Inflammatory macrophage treated with lipopolysaccharide for 1 hour (primary cell): Measurements from ENCODE around the gene ZNF644.
A peak's percentile ranks its signal among the peaks of the same experiment; 100 is the strongest.
"Not testable (repeated sequence)": the region's sequence is repeated elsewhere in the genome, so short reads cannot be mapped to it uniquely, and the experiment has no call there.

Experiments used
- DNase-seq, 2 donors: peaks; one replicate each; pipeline ENCODE4 v3.0.0-alpha.2; 2020 to 2022

ZNF644 gene

GRCh38 chr1:90977522-90977921 lies 44.3 kb downstream of the ZNF644 start:
- no peak for DNase-seq

GRCh38 chr1:90973897-90974798 lies 47.7 kb downstream of the ZNF644 start:
- DNase-seq = no peak

DNA sequence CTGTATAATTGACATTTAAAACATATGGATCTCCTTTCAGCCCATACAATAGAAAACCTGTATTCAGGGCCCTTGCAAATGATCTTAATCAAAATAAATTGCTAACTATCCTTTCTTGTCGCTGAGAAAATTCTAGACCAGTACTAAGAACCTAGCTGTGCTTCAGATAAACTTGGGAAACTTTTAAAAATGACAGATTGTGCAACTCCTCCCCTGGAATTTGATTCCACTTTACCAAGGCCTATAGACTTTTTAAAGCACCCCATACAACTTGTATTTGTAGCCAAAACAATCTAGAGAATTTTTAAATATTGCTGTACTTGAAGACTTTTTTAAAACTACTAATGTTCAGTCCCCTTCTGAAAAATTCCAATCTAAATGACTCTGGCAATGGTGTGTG lies 51.6 kb downstream of the ZNF644 start:
- DNase-seq = no peak

GRCh38 chr1:90969241-90969640 lies 52.6 kb downstream of the ZNF644 start:
- DNase-seq = no peak

- DNase-seq = peak in 1 of 2 donors; percentile 15
Observed at GRCh38 chr1:90964444-90965035, 57.3 kb downstream of the ZNF644 start.

- DNase-seq = no peak
Observed at GRCh38 chr1:90963651-90964050, 58.2 kb downstream of the ZNF644 start.

DNA sequence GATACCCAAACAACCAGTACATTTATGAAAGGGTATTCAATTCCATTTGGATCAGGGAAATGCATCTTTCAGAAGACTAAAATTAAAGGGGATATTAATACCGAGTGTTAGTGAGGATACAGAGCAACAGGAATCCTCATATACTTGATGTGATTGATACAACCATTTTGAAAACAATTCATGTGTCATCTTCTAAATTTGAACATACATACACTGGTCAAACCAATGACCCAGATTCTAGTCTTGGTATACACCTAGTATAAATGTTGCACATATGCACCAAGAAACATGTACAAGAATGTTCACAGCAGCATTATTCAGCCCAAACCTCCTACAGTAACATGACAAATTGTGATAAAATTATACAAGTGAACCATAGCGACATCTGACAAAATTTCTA lies 58.6 kb downstream of the ZNF644 start:
- DNase-seq = no peak

- peak; percentile 14 to 24 for DNase-seq
Observed at GRCh38 chr1:90959352-90960206, 62.3 kb downstream of the ZNF644 start.

GRCh38 chr1:90957497-90957896 lies 64.3 kb downstream of the ZNF644 start:
- DNase-seq = no peak

- no peak for DNase-seq
Observed at GRCh38 chr1:90955769-90956168, 66.1 kb downstream of the ZNF644 start.

GRCh38 chr1:90952906-90953305 lies 68.9 kb downstream of the ZNF644 start:
- no peak for DNase-seq

DNA sequence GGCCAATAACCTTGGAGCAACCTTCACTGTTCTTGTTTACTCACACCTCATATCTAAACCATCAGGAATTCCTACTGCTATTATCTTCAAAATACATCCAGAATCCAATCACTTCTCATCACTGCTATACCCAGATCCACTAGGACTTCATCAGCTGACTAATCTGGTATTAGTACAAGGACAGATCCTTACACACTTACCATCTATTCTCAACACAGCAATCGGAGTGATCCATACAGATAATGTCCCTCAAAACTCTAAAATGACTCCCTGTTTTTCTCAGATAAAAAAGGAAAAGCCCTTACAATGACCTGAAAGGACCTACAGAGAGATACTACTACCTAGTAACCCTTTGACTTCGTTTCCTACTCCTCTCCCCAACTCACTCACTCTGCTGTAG lies 70.8 kb downstream of the ZNF644 start:
- DNase-seq = no peak

GRCh38 chr1:90948301-90948700 lies 73.5 kb downstream of the ZNF644 start:
- DNase-seq = no peak

DNA sequence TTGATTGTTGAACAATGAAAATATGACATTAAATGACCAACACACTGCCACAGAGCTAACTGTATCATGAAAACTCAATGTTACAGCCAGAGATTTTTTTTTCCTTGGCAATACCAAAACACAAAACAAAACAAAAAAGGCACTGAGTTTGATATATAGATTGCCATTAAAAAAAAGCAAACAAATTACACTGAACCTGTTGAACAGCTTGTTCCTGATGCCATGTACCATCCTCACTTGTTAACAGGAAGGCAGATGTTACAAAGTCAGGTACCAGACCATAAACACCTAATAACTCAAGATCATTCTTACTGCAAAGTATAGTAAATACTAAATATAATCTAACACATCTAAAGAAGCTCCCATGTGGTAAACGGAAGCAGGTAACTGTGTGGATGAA lies 75.2 kb downstream of the ZNF644 start:
- DNase-seq = no peak

DNA sequence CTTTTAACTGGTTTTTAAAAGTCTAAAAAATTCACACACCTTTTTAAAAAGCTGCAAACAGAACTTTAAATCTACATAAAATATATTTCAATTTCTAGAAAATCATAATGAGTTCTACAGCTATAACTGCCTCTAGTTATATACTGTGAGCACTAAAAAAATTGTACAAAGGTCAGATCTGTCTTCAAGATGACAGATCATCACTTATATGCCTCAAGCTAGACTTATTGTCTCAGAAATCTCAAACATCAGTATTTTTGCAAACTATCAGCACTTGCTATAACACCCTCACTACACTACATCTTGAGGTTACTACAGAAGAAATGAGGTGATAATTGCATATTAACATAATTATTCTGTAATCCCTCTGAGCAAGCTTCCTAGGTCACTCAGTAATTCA lies 76.5 kb downstream of the ZNF644 start:
- no peak for DNase-seq

GRCh38 chr1:90943966-90944365 lies 77.9 kb downstream of the ZNF644 start:
- no peak for DNase-seq

DNA sequence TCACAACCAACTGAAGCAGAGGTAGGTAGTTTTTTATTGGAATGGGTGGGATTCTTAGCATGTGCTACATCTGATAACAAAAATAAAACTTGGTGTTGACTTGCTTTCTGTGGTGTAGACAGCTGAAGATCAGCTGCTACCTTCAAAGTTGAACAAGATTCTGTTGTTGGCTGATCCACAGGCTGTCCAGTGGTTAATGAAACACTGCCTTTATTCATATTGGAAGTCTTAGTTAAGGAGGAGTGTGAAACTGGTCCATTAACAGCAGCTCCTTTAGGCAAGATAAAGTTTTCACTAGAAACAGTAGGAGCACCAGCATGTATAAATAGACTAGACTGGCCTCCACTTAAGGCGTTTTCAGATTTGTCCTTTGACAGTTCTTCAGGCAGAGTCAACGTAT lies 81.1 kb downstream of the ZNF644 start:
- no peak for DNase-seq

GRCh38 chr1:90936731-90937130 lies 85.1 kb downstream of the ZNF644 start:
- no peak for DNase-seq

DNA sequence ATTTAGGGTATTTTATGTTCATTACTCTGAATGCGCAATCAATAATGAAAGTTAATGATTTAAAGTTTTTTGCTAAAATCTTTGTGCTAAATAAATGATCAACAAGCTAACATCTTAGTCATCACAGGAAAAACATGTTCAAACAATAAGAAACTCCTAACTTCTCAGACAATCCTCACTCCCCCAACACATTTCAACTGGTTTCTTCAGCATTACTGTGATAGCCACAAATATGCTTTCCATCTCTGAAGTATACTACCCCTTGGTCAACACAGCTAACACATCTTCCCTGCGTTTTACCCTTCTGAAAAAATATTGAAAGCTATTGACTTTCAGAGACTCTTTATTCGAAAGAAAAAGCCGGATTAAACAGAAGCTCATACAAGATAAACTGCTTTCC lies 85.8 kb downstream of the ZNF644 start:
- DNase-seq = no peak

DNA sequence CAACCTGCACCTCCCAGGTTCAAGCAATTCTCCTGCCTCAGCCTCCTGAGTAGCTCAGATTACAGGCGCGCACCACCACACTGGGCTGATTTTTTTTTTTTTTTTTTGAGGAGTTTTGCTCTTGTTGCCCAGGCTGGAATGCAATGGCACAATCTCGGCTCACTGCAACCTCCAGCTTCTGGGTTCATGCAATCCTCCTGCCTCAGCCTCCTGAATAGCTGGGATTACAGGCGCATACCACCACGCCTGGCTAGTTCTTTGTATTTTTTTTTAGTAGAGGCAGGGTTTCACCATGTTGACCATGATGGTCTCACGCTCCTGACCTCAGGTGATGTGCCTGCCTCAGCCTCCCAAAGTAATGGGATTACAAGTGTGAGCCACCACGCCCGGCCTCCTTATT lies 93.6 kb downstream of the ZNF644 start:
- DNase-seq = not testable (repeated sequence)

DNA sequence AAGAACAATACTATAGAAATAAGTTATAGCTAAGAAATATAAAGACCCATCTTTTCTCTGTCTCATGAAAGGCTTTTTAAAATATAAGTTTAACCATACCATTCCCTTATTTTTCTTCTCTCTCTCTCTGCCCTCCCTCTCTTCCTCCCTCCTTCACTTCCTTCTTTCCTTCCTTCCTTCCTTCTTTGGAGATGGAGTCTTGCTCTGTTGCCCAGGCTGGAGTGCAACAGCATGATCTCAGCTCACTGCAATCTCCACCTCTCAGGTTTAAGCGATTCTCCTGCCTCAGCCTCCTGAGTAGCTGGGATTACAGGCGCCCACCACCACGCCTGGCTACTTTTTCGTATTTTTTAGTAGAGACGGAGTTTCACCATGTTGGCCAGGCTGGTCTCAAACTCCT lies 94.2 kb downstream of the ZNF644 start:
- not testable (repeated sequence) for DNase-seq

GRCh38 chr1:90926971-90927370 lies 94.9 kb downstream of the ZNF644 start:
- DNase-seq = no peak
